Transverse colon (tissue), 4 donors: Measurements from ENCODE around the gene STAB2. TPM values are rescaled to one million over a fixed set of nuclear protein-coding genes. Genes with fewer than 3 reads are reported as not detected.

Experiments used
- DNase-seq: peaks from one replicate; pipeline ENCODE4 v3.0.0-alpha.2; 2019
- H3K27ac ChIP-seq, 4 donors: fragments of 200-600 bp; sonication (generic); 2 replicates each; pipeline ENCODE4 v1.5.1; 2016 to 2018; ENCODE audit warnings: inconsistent platforms in 4 of 4
- H3K27me3 ChIP-seq: fragments of 200-600 bp; sonication (generic); 2 replicates; pipeline ENCODE4 v1.5.1; 2017; ENCODE audit warnings: inconsistent platforms
- H3K36me3 ChIP-seq, 4 donors: fragments of 200-600 bp; sonication (generic); 2 replicates each; pipeline ENCODE4 v1.5.1; 2017 to 2019; ENCODE audit warnings: inconsistent platforms in 4 of 4
- H3K4me1 ChIP-seq, 4 donors: fragments of 200-600 bp; sonication (generic); 2 replicates each; pipeline ENCODE4 v1.5.1; 2017 to 2020; ENCODE audit warnings: inconsistent platforms in 4 of 4
- H3K4me3 ChIP-seq, 4 donors: fragments of 200-600 bp; sonication (generic); 1 replicate in 1 of 4; 2 replicates in 3 of 4; pipeline versions ENCODE4 v1.5.1 to v1.6.1; 2017 to 2019; ENCODE audit warnings: inconsistent platforms in 4 of 4
- H3K9me3 ChIP-seq, 2 donors: fragments of 200-600 bp; sonication (generic); 2 replicates each; pipeline ENCODE4 v1.5.1; 2017 to 2019; ENCODE audit warnings: inconsistent platforms in 2 of 2
- EP300 ChIP-seq: sonication (generic); formaldehyde crosslinking; IDR thresholded peaks from one replicate; pipeline ENCODE4 v1.6.1; 2017; ENCODE audit warnings: antibody characterized with exemption, low read depth
- POLR2A ChIP-seq: fragments of 450-650 bp; IDR thresholded peaks from one replicate; pipeline ENCODE4 v1.6.1; 2016; ENCODE audit warnings: antibody characterized with exemption, mild to moderate bottlenecking, moderate library complexity
- POLR2AphosphoS5 ChIP-seq, 3 donors: sonication (generic); formaldehyde crosslinking; IDR thresholded peaks; one replicate each; pipeline ENCODE4 v1.6.1; 2016; ENCODE audit warnings: antibody characterized with exemption in 3 of 3
- WGBS, 2 donors: methylation state at CpG; one replicate each; pipeline ENCODE4 v1.1.5; 2018; ENCODE audit warnings: low coverage in 1 of 2; 5-methylcytosine and 5-hydroxymethylcytosine counted together
- in situ Hi-C, 4 donors: fragments of 200-750 bp; cut with MboI; loops; one replicate each; pipeline versions ENCODE4 v1.15.0 to v1.15.1; 2017; ENCODE audit warnings: low sequenced_read_pairs in 3 of 4, low pct_ligation_motif_present in 1 of 4, low pct_unique_long_range_greater_than_20kb in 1 of 4
- intact Hi-C: fragments of 100-400 bp; cut with DNase I; formaldehyde crosslinking; loops from one replicate; pipeline ENCODE4 v1.15.1; 2023; ENCODE audit warnings: low total_unique reads
- total RNA-seq, 4 donors: library from RNA; depleted of rRNA; stranded (reverse); fragments of >200 nt; gene quantifications; one replicate each; pipeline ENCODE4 v1.1.0, GENCODE V29; 2016
- TF ChIP-seq, protein P1 (sequence below), 5 experiments: fragments of 200-600 bp in 3 of 5; fragments of 450-650 bp in 2 of 5; sonication (generic) in 3 of 5; IDR thresholded peaks; 1 replicate in 2 of 5; 2 replicates in 3 of 5; pipeline ENCODE4 v1.5.1; 2016 to 2017; ENCODE audit warnings: antibody characterized with exemption in 5 of 5, inconsistent platforms in 3 of 5, mild to moderate bottlenecking in 2 of 5, moderate library complexity in 1 of 5

STAB2 gene
- total RNA-seq, 4 donors from 2014 or later = 0.48 to 1.9 (median 1.1) TPM; not detected in 1

DNA sequence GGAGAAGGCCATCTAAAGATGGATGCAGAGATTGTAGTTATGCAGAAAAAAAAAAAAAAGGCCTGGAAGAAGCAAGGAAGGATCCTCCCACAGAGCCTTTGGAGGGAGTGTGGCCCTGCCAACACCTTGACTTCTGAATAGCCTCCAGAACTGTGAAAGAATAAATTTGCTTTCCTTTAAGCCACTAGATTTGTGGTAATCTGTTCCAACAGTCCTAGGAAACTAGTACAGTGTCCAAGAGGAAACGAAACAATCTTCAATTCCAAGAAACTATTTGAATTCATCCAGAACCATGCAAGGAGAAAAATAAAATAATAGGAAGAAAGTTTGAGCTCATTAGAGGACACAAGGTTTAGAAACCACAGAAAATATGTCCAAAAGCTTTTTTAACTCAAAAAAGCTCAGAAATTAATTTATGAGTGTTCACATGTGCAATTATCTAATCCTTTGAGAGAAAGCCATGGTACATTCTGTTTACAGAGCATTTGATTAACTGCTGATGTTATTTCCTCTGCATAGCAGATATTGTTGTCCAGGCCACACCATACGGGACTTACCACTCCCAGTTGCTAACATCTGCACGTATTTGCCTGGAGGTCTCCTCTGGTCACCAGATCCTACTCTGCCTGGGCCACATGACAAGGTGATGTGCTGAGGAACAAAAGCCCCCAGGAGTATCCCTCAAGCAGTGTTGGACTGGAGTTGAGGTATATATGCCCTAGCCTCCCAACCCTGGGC is 30.0 kb upstream of the STAB2 start:
- Histone ChIP-seq H3K9me3 (no peaks in the 10 kb centered on the region), H3K36me3 (no peaks in the 10 kb centered on the region), H3K27me3 (no peaks in the 10 kb centered on the region), H3K4me3 (no peak overlapping the region), H3K27ac (peak overlapping the region in 3 of 4 donors; percentile 12 to 50 (median 40)), H3K4me1 (no peaks in the 10 kb centered on the region)
- 45 to 50% methylated on average over 1 to 3 of the region's 3 CpGs for WGBS, 2 donors
- in situ Hi-C loops = loop anchor here in 1 of 4 donors (10.0 kb wide), 1 partner anchor 672 kb away; no protein-coding TSS in a partner anchor
- DNase-seq = no peak
- peak in 1 of 3 donors; percentile 29 for TF ChIP-seq POLR2AphosphoS5 (IDR thresholded peaks at IDR 0.05)
- TF ChIP-seq EP300 = no peak
- intact Hi-C loops = no loop called here

DNA sequence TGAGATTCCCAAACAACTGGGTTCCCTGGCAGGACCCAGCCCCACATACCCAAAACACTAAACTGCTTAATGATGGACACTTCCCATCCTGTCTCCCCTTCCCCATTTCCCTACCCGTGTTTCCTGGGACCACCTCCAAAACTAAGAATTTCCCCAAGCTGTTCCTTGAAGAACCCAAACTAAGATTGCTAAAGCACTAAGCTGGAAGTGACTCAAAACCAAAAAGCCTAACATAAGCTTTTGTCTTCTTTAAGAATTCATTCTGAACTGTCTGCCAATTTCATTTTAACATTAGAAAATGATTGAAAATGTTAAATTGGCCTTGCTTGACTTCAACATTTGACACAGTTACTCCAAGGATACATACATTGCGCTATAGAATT is 29.5 kb upstream of the STAB2 start:
- Histone ChIP-seq H3K27ac (peak overlapping the region in 3 of 4 donors; percentile 12 to 50 (median 40)), H3K36me3 (no peaks in the 10 kb centered on the region), H3K27me3 (no peaks in the 10 kb centered on the region), H3K4me3 (no peak overlapping the region), H3K4me1 (no peaks in the 10 kb centered on the region), H3K9me3 (no peaks in the 10 kb centered on the region)
- WGBS, 2 donors = 62 to 86% methylated on average over 2 of the region's 2 CpGs
- DNase-seq = no peak
- intact Hi-C loops = no loop called here
- in situ Hi-C loops = loop anchor here in 1 of 4 donors (10.0 kb wide), 1 partner anchor 673 kb away; no protein-coding TSS in a partner anchor
- TF ChIP-seq, protein P1, sequence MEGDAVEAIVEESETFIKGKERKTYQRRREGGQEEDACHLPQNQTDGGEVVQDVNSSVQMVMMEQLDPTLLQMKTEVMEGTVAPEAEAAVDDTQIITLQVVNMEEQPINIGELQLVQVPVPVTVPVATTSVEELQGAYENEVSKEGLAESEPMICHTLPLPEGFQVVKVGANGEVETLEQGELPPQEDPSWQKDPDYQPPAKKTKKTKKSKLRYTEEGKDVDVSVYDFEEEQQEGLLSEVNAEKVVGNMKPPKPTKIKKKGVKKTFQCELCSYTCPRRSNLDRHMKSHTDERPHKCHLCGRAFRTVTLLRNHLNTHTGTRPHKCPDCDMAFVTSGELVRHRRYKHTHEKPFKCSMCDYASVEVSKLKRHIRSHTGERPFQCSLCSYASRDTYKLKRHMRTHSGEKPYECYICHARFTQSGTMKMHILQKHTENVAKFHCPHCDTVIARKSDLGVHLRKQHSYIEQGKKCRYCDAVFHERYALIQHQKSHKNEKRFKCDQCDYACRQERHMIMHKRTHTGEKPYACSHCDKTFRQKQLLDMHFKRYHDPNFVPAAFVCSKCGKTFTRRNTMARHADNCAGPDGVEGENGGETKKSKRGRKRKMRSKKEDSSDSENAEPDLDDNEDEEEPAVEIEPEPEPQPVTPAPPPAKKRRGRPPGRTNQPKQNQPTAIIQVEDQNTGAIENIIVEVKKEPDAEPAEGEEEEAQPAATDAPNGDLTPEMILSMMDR (IDR thresholded peaks at IDR 0.05) = no peak
- TF ChIP-seq EP300 (no peak), POLR2A (no peak), POLR2AphosphoS5 (IDR thresholded peaks at IDR 0.05) (no peak)

DNA sequence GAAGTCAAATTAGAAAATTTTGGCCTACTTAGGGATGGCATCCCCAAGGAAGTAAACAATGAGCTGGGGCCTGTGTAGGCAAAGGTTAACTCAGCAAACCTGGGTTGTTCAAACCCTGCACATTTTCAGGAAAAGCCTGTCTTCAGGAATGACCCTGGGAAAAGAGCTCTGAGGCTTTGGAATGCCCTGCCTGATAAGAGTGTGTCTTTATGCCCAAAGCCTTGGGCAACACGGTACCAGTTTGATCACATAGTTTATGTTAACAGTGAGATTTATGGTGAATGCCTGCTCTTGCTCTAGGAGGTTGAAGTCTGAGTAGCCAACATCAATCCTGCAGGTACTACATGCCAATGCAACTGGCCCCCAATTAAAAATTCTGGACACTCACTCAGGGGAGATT is 28.2 kb upstream of the STAB2 start:
- in situ Hi-C loops = loop anchor here in 1 of 4 donors (10.0 kb wide), 1 partner anchor 674 kb away; no protein-coding TSS in a partner anchor
- TF ChIP-seq POLR2A (no peak), EP300 (no peak), POLR2AphosphoS5 (IDR thresholded peaks at IDR 0.05) (no peak)
- TF ChIP-seq, protein P1 (IDR thresholded peaks at IDR 0.05) = no peak
- Histone ChIP-seq H3K4me1 (no peaks in the 10 kb centered on the region), H3K27ac (no peak overlapping the region), H3K27me3 (no peaks in the 10 kb centered on the region), H3K36me3 (no peaks in the 10 kb centered on the region), H3K4me3 (no peak overlapping the region), H3K9me3 (no peaks in the 10 kb centered on the region)
- WGBS, 2 donors = 71% methylated on average over 1 of the region's 1 CpG; no CpG with 5 or more reads in 1 of the 2 donors
- DNase-seq = no peak
- intact Hi-C loops = no loop called here

DNA sequence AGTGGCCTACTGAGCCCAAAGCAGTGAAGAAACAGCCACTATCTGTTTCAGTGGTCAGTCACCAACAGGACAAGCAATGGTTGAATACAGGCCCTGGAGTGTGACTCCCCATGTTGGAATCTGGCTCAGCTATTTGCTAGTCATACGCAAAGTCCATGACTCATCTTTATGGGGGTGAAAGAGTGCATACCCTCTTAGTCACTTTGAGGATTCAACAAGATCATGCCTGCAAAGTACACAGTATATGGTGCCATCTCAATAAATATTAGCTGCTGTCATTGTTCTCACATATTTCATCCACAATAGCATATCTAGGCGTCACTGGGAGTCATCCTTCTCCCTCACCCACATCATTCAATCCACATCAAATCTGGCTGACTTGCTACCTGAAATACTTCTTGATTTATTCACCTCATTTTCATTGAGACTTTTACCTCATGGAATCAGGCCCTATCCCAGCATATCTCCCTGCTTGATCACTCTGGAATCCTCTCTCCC is 26.4 kb upstream of the STAB2 start:
- TF ChIP-seq EP300 (no peak), POLR2A (no peak), POLR2AphosphoS5 (IDR thresholded peaks at IDR 0.05) (no peak)
- TF ChIP-seq, protein P1 (IDR thresholded peaks at IDR 0.05) = no peak
- Histone ChIP-seq H3K9me3 (no peaks in the 10 kb centered on the region), H3K27me3 (no peaks in the 10 kb centered on the region), H3K36me3 (no peaks in the 10 kb centered on the region), H3K4me3 (no peak overlapping the region), H3K27ac (no peak overlapping the region), H3K4me1 (no peaks in the 10 kb centered on the region)
- in situ Hi-C loops = no loop called here
- DNase-seq = no peak
- WGBS, 2 donors = 70 to 75% methylated on average over 1 to 2 of the region's 2 CpGs
- intact Hi-C loops = no loop called here
